Jurkat, Clone E6-1 (cell line): ENCODE measurements around the gene COL11A2.
A peak's percentile ranks its signal among the peaks of the same experiment; 100 is the strongest.

Source experiments
- DNase-seq: peaks from one replicate; pipeline ENCODE4 v3.0.0-alpha.2; 2011; ENCODE audit warnings: low read depth, low spot score
- H3K4me3 ChIP-seq: 2 replicates; pipeline ENCODE4 v1.5.1; 2011; ENCODE audit warnings: mild to moderate bottlenecking, low read length, control low read depth, moderate library complexity

COL11A2 gene

DNA sequence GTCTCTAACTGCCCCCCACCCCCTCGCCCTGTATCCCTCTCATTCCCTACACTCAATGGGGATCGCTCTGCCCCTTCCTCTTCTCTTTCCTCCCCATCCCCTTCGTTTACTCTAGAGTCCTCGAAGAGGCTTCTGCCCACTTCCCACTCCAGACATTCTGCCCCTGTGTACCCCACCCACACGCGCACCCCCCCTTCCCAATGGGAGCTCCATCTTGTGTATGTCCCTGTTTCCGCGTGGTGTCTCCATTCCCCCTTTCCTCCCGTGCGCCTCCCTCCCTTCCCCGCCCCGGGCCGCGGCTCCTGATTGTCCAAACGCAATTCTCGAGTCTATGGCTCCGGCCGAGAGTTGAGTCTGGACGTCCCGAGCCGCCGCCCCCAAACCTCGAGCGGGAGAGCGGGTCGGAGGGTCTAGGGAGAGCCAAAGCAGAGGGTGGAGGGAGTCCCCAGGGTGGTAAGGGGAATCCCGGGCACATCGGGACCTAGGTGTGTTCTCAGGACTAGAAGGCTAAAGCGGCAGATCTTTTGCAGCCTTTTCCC, 15.4 kb upstream of the COL11A2 start:
- no peak for DNase-seq
- peak overlapping the region; percentile 81 for H3K4me3 ChIP-seq

DNA sequence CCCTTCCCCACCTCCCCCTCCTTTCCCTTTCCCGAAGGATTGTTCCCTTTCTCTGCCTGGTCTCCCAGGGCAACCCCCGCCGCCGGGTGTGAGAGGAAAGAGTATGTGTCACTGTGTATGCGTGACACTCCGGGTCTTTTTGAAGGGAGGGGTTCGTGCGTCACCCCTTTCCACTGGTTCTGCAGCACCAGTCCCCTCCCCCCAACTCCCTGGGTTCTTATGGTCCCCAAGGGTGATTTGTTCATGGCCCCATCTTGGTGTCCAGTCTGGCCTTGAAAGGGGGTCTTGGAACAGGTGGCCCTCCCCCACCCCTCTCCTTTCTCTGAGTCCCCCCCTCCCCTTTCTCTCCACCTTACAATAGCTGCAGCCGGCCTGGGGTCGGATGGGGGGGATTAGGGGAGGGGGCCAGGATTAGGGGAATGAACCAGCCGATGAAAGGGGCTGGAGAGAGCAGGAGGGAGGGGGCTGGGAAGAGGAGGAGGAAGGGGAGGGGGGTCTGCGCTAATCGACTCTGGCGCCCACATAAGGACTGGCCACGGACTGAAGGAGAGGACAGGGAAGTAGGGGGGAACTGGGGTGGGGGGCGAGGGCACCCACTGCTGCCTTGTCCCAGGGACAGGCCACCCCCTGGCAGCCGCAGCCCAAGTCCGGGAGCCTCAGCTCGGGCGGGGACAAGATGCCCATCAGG, 14.7 kb upstream of the COL11A2 start:
- no peak for DNase-seq
- H3K4me3 ChIP-seq = peak overlapping the region; percentile 81; the same call in 1 of the 2 replicates

DNA sequence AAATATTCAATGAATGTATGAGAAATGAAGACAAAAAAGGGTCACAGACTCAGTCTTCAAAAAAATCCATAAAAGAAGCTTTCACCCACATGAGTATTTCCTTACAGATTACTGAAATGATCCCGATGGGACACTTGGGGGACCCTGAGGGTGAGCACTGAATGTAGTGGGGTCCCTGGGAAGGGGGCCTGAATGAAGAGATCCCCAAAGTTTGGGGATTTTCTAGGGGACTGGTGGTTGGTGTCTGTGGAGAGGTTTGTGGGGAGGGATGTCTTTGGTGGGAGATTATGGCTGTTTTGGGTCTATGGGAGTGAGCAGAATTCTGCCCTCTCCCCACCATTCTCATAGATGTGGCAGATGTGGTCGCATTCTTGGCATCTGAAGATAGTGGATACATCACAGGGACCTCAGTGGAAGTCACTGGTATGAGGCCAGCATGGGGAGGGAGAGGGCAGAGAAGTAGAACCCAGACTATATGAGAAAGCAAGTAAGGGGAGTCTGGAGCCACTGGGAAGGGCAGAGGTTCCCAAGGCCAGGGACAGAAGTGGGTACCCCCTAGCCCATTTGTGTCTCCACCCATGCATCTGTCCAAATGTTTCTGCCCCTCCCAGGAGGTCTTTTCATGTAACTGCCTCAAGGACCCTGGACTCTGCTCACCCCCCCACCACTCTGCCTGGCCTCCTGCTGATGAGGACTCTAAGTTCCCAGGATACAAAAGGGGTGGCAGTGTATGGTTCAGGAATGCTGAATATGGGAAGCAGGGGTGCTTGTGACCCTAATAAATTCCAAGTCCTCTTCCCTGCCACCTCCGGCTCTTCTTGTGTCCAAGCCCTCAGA, 14.0 kb upstream of the COL11A2 start:
- no peak overlapping the region for H3K4me3 ChIP-seq
- DNase-seq = no peak

DNA sequence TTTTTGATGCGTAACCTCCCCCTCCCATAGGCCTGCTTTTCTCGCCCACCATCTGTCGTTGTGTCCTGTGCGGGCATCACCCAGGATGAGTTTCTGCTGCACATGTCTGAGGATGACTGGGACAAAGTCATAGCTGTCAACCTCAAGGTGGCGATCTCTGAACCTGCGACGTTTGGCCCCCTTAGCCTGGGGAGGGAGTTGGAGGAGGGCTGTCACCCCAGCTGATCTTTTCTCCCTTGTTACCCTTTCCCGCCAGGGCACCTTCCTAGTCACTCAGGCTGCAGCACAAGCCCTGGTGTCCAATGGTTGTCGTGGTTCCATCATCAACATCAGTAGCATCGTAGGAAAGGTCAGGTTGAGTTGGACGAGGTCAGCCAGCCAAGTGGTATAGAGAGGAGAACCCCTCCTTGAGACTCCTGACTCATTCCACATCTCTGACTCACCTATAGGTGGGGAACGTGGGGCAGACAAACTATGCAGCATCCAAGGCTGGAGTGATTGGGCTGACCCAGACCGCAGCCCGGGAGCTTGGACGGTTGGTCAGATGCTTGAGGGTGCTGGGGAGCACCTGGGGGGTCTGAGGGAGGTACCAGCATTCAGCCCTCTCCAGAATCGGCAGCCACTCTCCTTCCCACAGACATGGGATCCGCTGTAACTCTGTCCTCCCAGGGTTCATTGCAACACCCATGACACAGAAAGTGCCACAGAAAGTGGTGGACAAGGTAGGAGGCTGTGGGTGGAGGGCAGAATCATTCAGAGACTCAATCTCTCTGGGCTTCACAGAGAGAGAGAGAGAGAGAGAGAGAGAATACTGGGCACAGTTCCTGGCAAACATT, 13.1 kb upstream of the COL11A2 start:
- no peak for DNase-seq
- H3K4me3 ChIP-seq = peak overlapping the region; percentile 85

DNA sequence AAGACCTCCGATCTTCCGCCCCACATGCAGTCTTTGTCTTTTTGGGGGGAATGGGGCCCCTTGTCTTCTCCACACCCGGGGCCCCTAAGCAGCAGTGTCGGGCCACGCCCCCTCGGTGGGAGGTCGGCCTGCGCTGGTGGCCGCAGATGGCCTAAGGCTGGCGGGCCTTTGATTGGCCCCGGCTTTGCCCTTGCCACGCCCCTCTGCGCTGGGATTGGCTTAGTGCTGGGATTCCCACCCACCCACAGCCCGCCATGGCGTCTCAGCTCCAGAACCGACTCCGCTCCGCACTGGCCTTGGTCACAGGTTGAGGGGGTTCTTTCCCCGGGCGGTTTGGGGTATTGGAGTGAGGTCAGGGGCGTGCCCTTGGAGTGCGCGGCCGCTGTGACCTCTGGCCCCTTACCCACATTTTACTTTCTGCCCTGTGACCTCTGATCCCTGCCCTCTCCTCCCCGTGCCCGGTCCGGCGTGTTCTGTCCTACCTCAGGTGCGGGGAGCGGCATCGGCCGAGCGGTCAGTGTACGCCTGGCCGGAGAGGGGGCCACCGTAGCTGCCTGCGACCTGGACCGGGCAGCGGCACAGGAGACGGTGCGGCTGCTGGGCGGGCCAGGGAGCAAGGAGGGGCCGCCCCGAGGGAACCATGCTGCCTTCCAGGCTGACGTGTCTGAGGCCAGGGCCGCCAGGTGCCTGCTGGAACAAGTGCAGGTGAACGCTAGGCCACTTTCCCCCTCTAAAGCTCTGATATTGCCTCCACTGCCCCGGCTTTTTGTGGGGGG, 12.3 kb upstream of the COL11A2 start, which contains the start of gene HSD17B8:
HSD17B8 (plus strand) TSS at position 241 of the 776 bp plus-strand sequence; CDS start at position 255, 14 bp downstream.
- H3K4me3 ChIP-seq = peak within 1 kb of the TSS; percentile 85
- peak; percentile 87 for DNase-seq

DNA sequence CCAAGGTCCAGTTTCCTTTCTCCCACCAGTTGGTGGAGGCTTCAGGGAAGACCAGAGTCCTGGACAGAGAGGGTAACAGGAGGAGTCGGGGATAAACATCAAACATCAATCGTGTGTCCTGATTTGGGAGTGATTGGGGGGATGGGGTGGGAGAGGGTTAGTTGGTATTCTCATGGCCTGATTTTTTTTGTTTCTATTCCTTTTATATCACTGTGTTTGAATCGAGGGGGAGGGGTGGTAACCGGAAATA, 11.8 kb upstream of the COL11A2 start:
- peak overlapping the region; percentile 85 for H3K4me3 ChIP-seq

DNA sequence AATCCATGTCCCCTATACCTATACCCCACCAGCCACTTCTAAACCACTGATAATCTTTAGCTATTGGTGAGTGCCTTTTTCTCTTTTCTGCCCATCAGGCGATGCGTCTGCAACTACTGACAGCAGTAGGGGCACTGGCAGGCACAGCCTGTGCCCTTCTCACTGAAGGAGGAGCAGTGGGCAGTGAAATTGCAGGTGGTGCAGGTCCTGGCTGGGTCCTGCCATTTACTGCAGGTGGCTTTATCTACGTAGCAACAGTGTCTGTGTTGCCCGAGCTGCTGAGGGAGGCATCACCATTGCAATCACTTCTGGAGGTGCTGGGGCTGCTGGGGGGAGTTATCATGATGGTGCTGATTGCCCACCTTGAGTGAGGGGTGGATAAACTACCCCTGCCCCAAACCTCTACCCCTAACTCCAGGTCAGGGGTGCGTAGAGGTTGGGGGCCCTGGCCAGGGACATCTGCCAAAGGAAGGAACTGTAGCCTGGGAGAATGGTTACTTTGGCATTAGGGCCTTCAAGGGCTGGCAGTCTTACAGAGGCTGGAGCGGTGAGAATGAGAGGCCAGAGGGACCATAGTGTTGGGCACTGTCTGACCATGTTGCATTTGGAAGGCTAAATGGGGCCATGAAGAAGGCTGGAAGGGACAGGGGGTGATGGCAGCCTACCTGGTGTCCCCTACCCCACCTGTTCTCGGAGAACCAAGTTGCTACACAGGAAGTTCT, 11.3 kb upstream of the COL11A2 start:
- no peak for DNase-seq
- peak overlapping the region; percentile 85 for H3K4me3 ChIP-seq

More for the DNA sequence above, 11.8 kb upstream of the COL11A2 start:
- no peak for DNase-seq

DNA sequence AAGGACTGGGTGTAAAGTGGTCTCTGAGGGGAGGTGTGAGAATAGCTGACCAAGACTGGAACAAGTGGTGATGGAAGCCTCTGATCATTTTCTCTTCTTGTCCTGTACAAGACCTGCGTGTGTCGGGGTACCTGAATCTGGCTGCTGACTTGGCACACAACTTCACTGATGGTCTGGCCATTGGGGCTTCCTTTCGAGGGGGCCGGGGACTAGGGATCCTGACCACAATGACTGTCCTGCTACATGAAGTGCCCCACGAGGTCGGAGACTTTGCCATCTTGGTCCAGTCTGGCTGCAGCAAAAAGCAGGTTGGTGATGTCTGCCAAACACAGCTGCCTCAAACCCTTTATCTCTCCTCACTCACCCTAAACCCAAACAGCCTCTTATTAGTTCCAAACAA, 10.5 kb upstream of the COL11A2 start:
- DNase-seq = no peak
- no peak overlapping the region for H3K4me3 ChIP-seq

DNA sequence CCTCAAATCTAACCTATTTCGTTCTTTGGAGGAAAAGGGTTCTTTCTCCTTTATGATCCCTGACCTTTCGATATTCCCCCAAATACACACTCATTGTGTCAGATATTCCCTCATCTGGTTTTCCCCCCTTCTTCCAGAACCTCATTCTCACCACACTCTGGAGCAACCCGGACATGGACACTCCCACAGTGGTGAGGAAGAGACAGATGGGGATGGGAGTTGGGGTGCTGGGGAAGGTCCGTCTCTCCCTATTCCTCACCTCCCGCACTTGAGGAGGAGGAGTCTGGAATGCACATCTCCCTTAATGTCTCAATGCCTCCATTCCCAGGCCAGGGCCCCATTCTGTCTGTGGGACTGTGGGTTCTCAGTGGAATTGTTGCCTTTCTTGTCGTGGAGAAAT, 9.7 kb upstream of the COL11A2 start:
- peak overlapping the region; percentile 100; the same call in 1 of the 2 replicates for H3K4me3 ChIP-seq
- DNase-seq = no peak

DNA sequence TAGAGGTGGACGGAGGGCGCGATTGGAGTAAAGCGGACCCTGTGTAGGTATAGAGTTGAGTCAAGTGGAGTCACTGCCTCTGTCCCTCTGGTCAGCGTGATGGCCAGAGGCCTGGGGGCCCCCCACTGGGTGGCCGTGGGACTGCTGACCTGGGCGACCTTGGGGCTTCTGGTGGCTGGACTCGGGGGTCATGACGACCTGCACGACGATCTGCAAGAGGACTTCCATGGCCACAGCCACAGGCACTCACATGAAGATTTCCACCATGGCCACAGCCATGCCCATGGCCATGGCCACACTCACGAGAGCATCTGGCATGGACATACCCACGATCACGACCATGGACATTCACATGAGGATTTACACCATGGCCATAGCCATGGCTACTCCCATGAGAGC, 8.9 kb upstream of the COL11A2 start:
- no peak for DNase-seq

DNA sequence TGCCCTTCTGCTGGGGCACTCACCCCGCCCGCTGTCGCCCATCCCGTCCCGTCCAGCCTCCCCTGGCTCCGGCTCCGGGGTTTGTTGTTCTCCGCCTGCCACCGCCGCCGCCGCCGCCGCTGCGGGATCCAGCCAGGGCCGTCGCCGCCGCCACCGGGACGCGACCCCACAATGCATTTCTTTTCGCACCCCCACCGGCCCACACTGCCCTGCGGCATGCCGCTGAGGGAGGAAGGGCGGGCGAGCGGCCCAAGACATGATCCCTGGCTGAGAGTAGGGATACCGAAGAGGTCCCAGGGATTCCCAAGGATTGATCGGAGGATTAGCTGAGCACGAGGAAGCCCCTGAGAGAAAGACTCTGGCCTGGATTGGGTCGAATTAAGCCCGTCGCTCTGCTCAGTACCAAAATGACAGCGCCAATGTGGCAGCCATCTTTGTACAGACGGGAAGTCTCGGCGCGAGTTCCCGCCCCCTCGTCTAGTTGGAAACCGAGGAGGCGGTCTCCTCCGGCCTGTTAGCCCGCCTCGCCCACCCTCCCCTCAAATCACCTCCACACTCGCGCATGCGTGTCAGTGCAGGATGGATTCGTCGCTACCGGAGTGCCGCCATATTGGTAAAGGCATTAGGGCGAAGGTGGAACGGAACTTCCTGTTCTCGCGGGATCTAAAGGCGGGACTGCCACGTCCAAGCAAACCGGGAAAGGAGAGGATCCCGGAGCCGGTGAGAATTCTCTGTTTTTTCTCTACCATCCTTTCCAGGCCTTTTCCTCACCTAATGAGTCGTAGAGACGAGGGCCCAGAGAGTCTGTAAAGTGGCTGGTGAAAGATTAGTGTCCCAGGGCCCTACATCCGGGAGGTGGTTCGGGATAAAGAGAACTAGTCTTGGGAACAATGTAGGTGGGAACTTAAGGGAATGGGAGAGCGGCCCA, 8.2 kb upstream of the COL11A2 start, which contains the start of the genes RXRB and SLC39A7:
RXRB (minus strand) TSS at position 447 of the 928 bp plus-strand sequence; CDS start at position 258, 189 bp downstream.
SLC39A7 (plus strand) TSS at position 649 of the 928 bp plus-strand sequence. CDS start 379 bp downstream, outside the sequence.
- peak within 1 kb of the TSS; percentile 100 for H3K4me3 ChIP-seq
- peak; percentile 99 for DNase-seq

More for the DNA sequence above, 8.9 kb upstream of the COL11A2 start:
- H3K4me3 ChIP-seq = peak overlapping the region; percentile 100

DNA sequence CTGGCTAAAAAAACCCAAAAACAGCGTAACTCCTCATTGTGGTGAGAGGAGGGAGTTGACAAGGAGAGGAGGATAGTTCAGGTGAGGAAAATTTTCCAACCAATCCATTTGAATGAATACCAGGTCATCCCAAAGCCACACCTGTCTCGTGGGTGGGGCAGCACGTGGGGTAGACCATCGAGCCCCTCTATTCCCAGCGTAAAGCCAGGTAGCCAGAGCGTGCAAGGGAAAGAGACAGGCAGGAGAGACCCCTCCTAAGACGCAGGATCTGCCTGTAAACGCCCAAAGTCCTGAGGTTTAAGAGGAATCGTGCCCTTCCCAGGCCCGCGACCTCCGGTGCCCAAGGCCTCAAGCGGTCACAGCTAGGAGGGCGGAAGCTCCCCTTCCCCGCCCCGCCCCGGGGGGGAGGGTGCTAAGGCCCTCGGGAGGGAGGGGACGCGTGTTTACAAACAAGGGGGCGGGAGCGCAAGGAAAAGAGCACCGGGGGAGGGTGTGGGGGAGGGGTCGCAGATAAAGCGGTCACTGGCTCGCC, 7.5 kb upstream of the COL11A2 start:
- H3K4me3 ChIP-seq = peak overlapping the region; percentile 100
- DNase-seq = peak; percentile 68

DNA sequence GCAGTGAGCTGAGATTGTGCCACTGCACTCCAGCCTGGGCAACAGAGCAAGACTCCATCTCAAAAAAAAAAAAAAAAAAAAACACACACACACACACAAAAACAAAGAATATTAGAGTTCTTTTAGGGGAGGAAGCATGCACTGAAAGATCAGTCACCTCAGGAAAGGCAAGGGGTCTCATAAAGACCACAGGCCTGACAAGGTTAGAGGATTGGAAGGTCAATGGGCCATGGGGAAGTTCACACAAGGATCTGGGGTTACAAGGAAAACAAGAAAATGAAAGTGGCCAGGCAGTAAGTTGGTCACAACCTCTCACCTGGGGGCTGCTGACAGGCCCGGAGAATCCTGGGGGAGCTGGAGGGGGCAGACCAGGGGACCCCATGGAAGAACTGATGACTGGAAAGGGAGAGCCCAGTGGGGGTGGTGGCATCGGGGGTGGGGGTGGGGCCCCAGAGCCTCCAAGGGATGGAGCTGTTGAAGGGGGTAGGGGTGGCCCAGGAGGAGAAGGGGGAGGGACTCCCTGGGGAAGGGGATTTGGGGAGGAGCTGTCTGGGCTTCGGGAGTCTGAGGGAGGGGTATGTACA, 6.7 kb upstream of the COL11A2 start:
- H3K4me3 ChIP-seq = peak overlapping the region; percentile 100
- DNase-seq = no peak

DNA sequence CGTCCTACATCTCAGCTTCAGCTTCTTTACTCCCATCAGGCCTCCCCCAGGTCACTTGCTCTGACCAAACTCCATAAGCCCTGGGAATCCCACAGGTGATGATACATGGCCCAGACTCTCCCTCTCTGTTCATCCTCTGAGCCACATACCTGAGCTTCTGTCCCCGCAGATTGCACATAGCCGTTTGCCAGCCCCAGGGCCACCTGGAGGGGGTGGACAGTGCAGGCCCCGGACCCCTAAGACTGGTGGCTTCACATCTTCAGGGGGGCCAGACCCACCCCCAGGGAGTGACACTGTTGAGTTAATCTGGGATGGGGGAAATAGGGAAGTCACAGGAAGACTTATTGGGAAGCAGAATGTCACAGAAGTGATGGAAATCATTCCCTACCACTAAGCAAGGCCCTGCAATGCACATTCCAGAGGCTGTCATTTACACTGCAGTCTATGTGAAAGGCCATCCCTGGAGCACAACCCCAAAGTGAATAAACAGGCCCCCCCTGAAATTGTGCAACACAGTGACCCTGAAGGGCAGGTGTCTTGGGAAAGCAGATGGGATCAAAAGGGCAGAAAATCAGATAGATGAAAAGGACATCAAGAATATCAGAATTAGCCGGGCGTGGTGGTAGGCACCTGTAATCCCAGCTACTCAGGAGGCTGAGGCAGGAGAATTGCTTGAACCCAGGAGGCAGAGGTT, 6.0 kb upstream of the COL11A2 start:
- no peak for DNase-seq
- no peak overlapping the region for H3K4me3 ChIP-seq

DNA sequence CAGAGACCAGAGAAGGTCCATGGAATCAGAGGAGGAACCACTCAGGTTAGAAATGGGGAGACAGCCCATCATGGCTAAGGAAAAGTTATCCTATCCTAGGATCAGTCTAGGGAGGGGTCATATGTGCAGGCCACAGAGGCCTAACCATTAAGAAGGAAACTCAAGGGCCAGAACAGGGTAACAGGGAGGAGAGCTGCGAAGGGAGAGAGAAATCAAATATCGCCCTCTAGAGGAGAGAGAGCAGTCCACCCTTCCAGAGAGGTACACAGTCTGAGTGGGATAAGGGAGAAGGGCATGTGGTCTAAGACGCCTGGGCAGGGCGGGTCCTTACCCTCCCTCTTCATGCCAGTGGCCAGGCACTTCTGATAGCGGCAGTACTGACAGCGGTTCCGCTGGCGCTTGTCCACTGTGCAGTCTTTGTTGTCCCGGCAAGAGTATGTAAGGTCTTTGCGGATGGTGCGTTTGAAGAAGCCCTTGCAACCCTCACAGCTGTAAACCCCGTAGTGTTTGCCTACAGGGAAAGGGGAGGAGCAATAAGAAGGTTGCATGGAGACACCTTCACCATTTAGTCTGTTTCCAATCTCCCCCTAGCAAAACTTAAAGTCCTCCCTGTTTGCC, 5.3 kb upstream of the COL11A2 start:
- no peak overlapping the region for H3K4me3 ChIP-seq
- no peak for DNase-seq
